ENCODE results near the gene LRGUK.

LRGUK gene

DNA sequence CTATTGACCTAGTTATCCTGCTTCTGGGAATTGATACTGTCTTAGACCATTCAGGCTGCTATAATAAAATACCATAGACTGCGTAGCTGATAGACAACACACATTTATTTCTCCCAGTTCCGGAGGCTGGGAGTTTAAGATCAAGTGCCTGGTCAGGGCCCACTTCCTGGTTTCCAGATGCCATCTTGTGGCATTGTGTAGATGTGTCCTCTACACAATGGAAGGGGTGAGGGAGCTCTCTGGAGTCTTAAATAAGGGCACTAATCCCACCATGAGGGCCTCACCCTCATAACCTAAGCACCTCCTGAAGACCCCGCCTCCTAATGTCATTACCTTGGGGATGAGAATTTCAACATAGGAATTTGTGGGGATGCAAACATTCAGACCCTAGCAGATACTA, 127.2 kb downstream of the LRGUK start:
- ATAC-seq (replicated peaks) (no peak), DNase-seq (no peak)
- Mint-ChIP-seq H3K36me3 (ENCODE audit: insufficient read depth) (no peaks in the 10 kb centered on the region), H3K27ac (no peak overlapping the region), H3K27me3 (peaks cover 17 to 33% of the 10 kb centered on the region in 2 donors), H3K4me3 (no peak overlapping the region), H3K9me3 (no peaks in the 10 kb centered on the region), H3K4me1 (ENCODE audit: low read depth in 2 of 2) (no peaks in the 10 kb centered on the region)

DNA sequence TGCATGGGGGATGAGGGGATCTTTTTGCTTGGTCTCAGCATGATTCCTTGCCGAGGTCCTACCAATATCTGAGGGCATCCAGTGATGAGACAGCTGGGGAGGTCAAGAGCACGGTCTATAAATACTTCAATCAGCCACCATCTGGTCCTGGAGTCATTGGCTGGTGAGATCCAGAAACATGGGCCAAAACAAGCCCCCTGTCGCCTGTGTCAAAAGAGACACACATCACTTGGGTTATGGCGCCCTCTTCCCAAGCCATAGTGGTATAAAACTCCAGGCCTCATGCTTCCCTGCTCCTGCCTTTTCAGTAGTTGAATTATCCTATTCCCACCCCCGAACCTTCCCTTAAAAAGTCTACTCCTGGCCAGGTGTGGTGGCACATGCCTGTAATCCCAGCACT, 128.7 kb downstream of the LRGUK start:
- no peaks in the 10 kb centered on the region for H3K36me3 Mint-ChIP-seq (ENCODE audit: insufficient read depth)
- ATAC-seq (replicated peaks) (no peak), DNase-seq (no peak)
- peaks cover 13 to 21% of the 10 kb centered on the region in 2 donors for H3K27me3 Mint-ChIP-seq
- no peak overlapping the region for H3K27ac Mint-ChIP-seq
- H3K4me3 Mint-ChIP-seq = no peak overlapping the region
- no peaks in the 10 kb centered on the region for H3K4me1 Mint-ChIP-seq (ENCODE audit: low read depth in 2 of 2)
- no peaks in the 10 kb centered on the region for H3K9me3 Mint-ChIP-seq

DNA sequence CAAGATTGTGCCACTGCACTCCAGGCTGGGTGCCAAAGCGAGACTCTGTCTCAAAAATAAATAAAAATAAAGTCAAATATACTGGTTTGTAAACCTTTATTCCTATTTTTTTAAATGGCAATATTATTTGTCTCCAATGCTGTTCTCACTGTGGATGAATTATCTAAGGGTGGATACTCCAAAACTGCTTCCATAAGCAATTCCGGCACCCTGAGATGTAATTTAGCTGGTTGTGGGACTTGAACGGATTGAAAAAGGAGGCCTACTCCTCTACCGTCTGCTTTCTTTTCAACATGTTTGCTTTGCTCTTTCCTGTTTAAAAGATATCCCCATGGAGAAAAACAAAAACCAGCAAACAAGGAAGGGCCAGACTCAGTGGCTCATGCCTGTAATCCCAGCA, 135.2 kb downstream of the LRGUK start:
- Mint-ChIP-seq H3K9me3 (peaks cover 0 to 4% of the 10 kb centered on the region in 2 donors), H3K27me3 (peaks cover 6 to 22% of the 10 kb centered on the region in 2 donors), H3K4me3 (no peak overlapping the region), H3K36me3 (ENCODE audit: insufficient read depth) (no peaks in the 10 kb centered on the region), H3K4me1 (ENCODE audit: low read depth in 2 of 2) (no peaks in the 10 kb centered on the region), H3K27ac (no peak overlapping the region)
- no peak for ATAC-seq (replicated peaks)
- no peak for DNase-seq

DNA sequence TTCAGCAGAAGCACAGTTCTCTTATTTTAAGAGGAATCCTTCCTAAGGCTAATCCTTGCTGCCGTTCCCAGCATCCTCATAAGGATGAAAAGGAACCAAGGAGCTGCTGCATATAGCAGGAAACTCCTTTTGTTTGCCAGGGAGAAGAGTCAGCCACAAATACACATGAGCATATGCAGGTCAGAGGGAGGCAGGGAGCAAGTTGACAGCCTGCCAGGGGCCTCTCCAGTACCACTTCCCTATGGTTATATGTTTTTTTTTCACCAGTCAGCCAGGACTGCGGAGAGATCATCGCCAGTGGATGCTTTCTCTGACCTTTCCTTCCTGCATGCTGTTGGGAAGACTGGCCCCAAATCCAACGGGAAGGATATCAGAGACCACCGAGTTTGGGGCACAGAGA, 149.8 kb downstream of the LRGUK start:
- Mint-ChIP-seq H3K27me3 (peaks cover 59 to 64% of the 10 kb centered on the region in 2 donors), H3K36me3 (ENCODE audit: insufficient read depth) (no peaks in the 10 kb centered on the region), H3K4me3 (no peak overlapping the region), H3K4me1 (ENCODE audit: low read depth in 2 of 2) (peaks cover 0 to 5% of the 10 kb centered on the region in 2 donors), H3K27ac (no peak overlapping the region), H3K9me3 (no peaks in the 10 kb centered on the region)
- DNase-seq (no peak), ATAC-seq (replicated peaks) (no peak)

DNA sequence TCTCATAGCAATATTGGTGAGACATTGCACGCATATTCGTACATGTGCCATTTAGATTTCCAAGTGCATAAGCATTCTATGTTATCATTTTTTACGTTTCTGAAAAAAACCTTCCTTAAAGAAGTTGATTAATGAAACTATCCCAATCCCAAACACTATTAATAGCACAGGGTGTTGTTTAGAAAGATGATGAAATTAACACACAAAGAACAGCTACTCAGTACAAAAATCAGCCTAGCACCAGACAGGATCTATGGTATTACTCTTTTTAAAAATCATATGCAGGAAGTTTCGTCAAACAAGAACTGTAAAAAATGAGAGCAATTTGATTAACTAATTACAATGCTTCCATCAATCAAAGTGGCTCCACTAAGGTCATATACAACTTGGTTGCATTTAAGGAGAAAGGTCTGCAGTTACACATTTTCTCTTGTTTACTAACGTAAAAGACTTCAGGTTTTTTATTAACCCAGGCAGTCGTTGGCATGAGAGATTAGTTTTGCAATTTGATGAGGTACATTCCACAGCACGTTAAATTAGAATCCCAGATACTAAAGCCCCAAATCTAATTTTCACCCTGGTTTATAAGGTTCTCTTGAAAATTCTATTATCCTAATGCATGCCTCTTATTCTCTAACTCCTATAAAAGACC, 151.5 kb downstream of the LRGUK start:
- Mint-ChIP-seq H3K27ac (no peak overlapping the region), H3K36me3 (ENCODE audit: insufficient read depth) (no peaks in the 10 kb centered on the region), H3K4me3 (no peak overlapping the region), H3K4me1 (ENCODE audit: low read depth in 2 of 2) (peaks cover 0 to 5% of the 10 kb centered on the region in 2 donors), H3K27me3 (peaks cover 63 to 66% of the 10 kb centered on the region in 2 donors), H3K9me3 (no peaks in the 10 kb centered on the region)
- no peak for DNase-seq
- ATAC-seq (replicated peaks) = no peak

DNA sequence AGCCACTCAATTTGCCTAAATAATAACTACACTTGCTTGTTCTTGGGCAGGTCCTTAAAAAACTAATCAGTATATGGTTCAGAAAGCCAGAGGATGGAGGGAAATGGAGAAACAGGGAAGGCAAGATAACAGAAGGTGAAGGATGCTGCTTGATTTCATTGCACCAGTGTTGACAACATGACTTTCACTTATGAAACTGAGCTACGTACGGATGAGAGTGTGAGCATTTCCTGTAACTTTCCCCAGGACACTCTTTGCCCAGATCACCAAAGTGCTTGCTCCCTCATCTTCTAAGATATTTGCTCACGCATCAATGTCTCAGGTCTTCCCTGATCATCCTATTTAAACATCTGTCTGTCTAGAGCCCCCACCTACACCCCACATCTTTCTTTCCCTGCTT, 152.2 kb downstream of the LRGUK start:
- DNase-seq (no peak), ATAC-seq (replicated peaks) (no peak)
- H3K36me3 Mint-ChIP-seq (ENCODE audit: insufficient read depth) = no peaks in the 10 kb centered on the region
- no peak overlapping the region for H3K4me3 Mint-ChIP-seq
- no peaks in the 10 kb centered on the region for H3K9me3 Mint-ChIP-seq
- peaks cover 69 to 73% of the 10 kb centered on the region in 2 donors for H3K27me3 Mint-ChIP-seq
- no peak overlapping the region for H3K27ac Mint-ChIP-seq
- H3K4me1 Mint-ChIP-seq (ENCODE audit: low read depth in 2 of 2) = peaks cover 0 to 5% of the 10 kb centered on the region in 2 donors

DNA sequence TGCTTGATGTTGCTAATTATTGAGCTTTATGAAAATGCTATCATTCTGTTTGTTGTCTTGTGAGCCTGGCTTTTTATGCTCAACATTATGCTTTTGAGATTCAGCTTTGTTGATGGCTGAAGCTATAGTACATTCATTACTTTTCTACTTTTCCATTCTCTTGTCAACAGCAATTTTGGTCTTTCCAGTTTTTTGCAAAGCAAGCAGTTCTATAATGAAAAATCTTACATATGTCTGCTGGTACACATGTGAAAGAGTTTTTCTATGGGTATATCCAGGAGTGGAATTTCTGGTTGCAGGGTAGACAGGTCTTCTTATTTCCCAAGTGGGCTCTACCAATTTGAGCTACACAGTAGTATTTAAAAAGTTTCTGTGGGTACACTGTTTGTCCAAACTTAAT, 152.8 kb downstream of the LRGUK start:
- no peaks in the 10 kb centered on the region for H3K36me3 Mint-ChIP-seq (ENCODE audit: insufficient read depth)
- ATAC-seq (replicated peaks) (no peak), DNase-seq (no peak)
- H3K9me3 Mint-ChIP-seq = no peaks in the 10 kb centered on the region
- H3K27me3 Mint-ChIP-seq = peaks cover 66 to 74% of the 10 kb centered on the region in 2 donors
- H3K4me3 Mint-ChIP-seq = no peak overlapping the region
- no peak overlapping the region for H3K27ac Mint-ChIP-seq
- H3K4me1 Mint-ChIP-seq (ENCODE audit: low read depth in 2 of 2) = peaks cover 0 to 5% of the 10 kb centered on the region in 2 donors

DNA sequence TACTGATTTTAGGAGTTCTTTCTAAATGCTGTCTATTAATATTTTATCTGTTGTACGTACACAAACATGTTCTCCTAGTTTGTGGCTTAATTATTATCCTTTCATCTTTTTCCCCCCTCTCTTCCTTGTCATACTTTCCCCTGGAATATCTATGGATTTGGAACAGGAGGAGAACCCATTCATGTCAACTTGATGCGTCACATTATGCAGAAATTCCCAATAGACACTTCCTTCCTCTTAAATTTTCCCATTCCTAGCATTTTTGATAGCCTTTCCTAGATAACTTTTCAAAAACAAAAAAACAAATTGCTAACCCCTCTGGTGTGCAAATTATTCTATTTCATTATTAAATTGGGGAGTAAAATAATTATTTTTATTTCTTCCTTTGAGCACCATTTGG, 153.4 kb downstream of the LRGUK start:
- Mint-ChIP-seq H3K4me3 (no peak overlapping the region), H3K27me3 (peaks cover 60 to 74% of the 10 kb centered on the region in 2 donors), H3K4me1 (ENCODE audit: low read depth in 2 of 2) (peaks cover 0 to 5% of the 10 kb centered on the region in 2 donors), H3K27ac (no peak overlapping the region), H3K36me3 (ENCODE audit: insufficient read depth) (no peaks in the 10 kb centered on the region), H3K9me3 (no peaks in the 10 kb centered on the region)
- DNase-seq (no peak), ATAC-seq (replicated peaks) (no peak)

DNA sequence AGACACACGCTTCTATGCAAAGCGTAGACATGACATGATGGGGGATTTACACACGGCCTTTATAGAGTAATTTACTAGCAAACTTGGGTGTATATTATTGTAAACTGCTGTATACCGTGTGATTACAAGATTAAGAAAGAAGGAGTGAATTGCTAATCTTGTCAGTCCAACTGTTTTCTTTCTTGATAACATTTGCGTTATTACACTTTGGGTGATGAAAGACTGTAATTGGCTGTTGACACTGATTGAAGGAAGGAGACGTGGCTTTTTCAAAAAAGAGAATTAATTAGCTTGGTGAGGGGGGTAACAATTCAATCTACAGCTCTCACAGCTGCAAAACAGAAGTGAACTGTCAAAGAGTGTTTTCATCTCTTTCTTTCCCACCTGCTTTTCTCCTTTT, 156.9 kb downstream of the LRGUK start:
- H3K36me3 Mint-ChIP-seq (ENCODE audit: insufficient read depth) = no peaks in the 10 kb centered on the region

DNA sequence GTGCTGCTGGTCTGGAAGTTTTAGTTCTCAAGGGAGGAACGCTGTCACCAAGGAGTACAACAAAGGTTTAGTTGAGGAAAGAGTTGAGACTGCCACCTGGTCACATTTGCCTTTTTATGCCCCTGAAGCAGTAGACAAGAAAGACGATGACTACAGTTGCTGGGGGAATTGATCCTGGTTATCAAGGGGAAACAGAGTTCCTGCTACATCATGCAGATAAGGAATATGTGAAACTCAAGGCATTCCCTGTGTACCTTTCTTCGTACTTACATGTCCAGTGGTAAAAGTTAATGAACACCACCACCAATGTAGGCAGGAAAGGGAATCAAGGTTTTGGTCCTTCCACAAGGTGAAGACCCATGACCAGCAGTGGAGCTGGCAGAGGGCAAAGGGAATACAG, 157.8 kb downstream of the LRGUK start:
- ATAC-seq (replicated peaks) (no peak), DNase-seq (no peak)
- Mint-ChIP-seq H3K27me3 (peaks cover 30 to 35% of the 10 kb centered on the region in 2 donors), H3K27ac (no peak overlapping the region), H3K4me3 (no peak overlapping the region), H3K36me3 (ENCODE audit: insufficient read depth) (no peaks in the 10 kb centered on the region), H3K9me3 (no peaks in the 10 kb centered on the region), H3K4me1 (ENCODE audit: low read depth in 2 of 2) (no peaks in the 10 kb centered on the region)

More for the DNA sequence above, 156.9 kb downstream of the LRGUK start:
- Mint-ChIP-seq H3K27me3 (peaks cover 38 to 45% of the 10 kb centered on the region in 2 donors), H3K27ac (no peak overlapping the region), H3K4me1 (ENCODE audit: low read depth in 2 of 2) (peaks cover 0 to 5% of the 10 kb centered on the region in 2 donors), H3K4me3 (no peak overlapping the region), H3K9me3 (no peaks in the 10 kb centered on the region)
- no peak for ATAC-seq (replicated peaks)
- no peak for DNase-seq

DNA sequence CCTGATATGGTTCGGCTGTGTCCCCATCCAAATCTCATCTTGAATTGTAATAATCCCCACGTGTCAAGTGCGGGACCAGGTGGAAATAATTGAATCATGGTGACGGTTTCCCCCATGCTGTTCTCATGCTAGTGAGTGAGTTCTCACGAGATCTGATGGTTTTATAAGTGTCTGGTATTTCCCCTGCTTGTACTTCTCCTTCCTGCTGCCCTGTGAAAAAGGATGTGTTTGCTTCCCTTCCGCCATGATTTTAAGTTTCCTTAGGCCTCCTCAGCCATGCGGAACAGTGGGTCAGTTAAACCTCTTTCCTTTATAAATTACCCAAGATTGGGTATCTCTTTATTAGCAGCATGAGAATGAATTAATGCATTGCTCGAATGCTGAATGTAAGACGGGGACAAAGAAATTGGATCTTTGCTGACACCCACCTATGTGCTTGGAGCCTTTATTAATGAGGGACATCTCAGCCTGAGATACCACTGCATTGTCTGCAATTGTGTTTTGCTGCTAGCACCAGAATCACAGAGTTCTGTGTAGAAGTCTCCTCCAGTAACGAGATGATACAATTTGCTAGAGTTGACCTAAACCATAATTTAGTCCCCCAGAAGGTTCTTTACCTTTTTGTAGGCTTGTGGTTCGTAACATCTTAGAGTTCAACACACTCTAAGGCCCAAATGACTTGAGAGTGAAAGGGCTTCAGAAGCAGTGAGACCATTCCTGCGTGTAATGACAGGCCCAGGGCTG, 160.9 kb downstream of the LRGUK start:
- Mint-ChIP-seq H3K27ac (no peak overlapping the region), H3K27me3 (peaks cover 6 to 14% of the 10 kb centered on the region in 2 donors), H3K4me1 (ENCODE audit: low read depth in 2 of 2) (no peaks in the 10 kb centered on the region), H3K9me3 (no peaks in the 10 kb centered on the region), H3K4me3 (no peak overlapping the region), H3K36me3 (ENCODE audit: insufficient read depth) (no peaks in the 10 kb centered on the region)
- no peak for ATAC-seq (replicated peaks)
- DNase-seq = no peak

DNA sequence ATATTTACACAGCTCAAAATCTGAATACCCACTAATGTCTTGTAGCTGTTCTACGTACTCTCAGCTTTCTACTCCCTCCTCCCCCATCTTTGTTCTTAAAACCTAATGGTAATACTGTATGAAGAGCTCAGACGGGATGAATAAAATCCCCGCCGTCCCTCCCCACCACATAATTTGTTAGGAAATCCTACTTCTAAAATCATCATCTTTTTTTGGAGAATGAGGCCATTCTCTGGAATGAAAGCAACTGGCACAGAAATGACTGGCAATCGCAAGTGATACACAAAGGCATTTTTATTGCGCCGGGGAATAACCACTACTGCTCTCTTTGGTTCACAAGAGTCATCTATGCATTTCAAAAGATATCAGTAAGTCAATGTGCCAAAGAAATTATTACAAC, 162.3 kb downstream of the LRGUK start:
- no peak overlapping the region for H3K27ac Mint-ChIP-seq
- H3K27me3 Mint-ChIP-seq = peaks cover 0 to under 1% of the 10 kb centered on the region in 2 donors
- no peaks in the 10 kb centered on the region for H3K9me3 Mint-ChIP-seq
- DNase-seq (no peak), ATAC-seq (replicated peaks) (no peak)
- peaks cover 6% of the 10 kb centered on the region for H3K36me3 Mint-ChIP-seq (ENCODE audit: insufficient read depth)
- H3K4me3 Mint-ChIP-seq = no peak overlapping the region
- no peaks in the 10 kb centered on the region for H3K4me1 Mint-ChIP-seq (ENCODE audit: low read depth in 2 of 2)

DNA sequence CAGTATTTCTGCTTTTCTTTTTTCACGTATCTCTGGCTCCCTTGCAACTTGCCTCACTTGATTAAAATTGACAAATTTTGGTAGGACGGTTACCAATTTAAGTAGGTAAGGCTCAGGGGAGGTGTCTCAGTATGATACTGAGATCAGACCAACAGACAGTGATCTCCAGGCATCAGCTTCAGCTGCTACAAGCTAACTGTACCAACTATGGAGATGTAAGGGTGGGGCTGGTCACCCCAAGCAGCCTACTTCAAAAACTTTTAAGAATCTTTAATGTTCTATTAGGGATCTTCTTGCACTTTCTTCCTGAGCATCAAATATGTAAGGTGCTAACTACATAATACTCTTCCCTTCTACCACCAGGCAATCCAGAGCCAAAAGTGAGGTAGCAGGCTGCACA, 162.7 kb downstream of the LRGUK start:
- Mint-ChIP-seq H3K36me3 (ENCODE audit: insufficient read depth) (peaks cover 10% of the 10 kb centered on the region), H3K4me1 (ENCODE audit: low read depth in 2 of 2) (no peaks in the 10 kb centered on the region), H3K4me3 (no peak overlapping the region), H3K27ac (no peak overlapping the region), H3K9me3 (no peaks in the 10 kb centered on the region), H3K27me3 (no peaks in the 10 kb centered on the region)
- no peak for DNase-seq
- no peak for ATAC-seq (replicated peaks)

DNA sequence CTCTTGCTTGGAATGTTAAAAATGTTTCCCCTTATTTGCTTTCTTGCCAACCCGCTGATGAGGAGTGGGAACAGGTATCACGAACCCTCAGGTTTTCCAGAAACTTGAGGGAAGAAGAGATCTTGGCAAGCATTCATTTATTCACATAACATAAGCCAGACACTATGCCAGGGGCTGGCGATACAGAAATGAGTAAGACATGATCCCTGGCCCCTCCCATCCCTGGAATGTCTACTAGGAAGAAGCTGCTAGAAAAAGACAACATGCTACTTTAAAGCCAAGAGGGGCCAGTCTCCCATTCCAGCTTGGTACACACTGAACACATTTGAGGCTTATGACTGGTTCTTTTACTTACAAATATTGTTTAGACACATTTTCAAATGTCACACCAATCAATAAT, 163.1 kb downstream of the LRGUK start:
- ATAC-seq (replicated peaks) (no peak), DNase-seq (no peak)
- Mint-ChIP-seq H3K27ac (no peak overlapping the region), H3K27me3 (no peaks in the 10 kb centered on the region), H3K4me1 (ENCODE audit: low read depth in 2 of 2) (no peaks in the 10 kb centered on the region), H3K36me3 (ENCODE audit: insufficient read depth) (peaks cover 11% of the 10 kb centered on the region), H3K4me3 (no peak overlapping the region), H3K9me3 (no peaks in the 10 kb centered on the region)

Data from effector memory CD8-positive, alpha-beta T cell (primary cell).